Karpas-422 (cell line): ENCODE data around the gene MYH13. TPM values are rescaled to one million over a fixed set of nuclear protein-coding genes. Genes with fewer than 3 reads are reported as not detected.

Source experiments
- total RNA-seq: library from RNA; depleted of rRNA; stranded (reverse); fragments of >200 nt; shearing (Covaris generic); gene quantifications from 2 replicates; pipeline ENCODE4 v1.2.3, GENCODE V29; 2014; ENCODE audit warnings: low replicate concordance; rRNA removed

Gene MYH13
- total RNA-seq, 1 experiment from 2014 or later, result not detected

Other genes with a start within 250 kb of the MYH13 start
- gene GAS7, start 174.4 kb downstream of the MYH13 start, total RNA-seq, result 79.9 and 80.1 TPM in 2 replicates
- not detected in 2 replicates for gene MYH8, start 48.9 kb upstream of the MYH13 start, total RNA-seq
- gene MYH4, start 96.6 kb upstream of the MYH13 start, total RNA-seq, result not detected in 2 replicates
- not detected in 2 replicates for gene MYH1, start 145.5 kb upstream of the MYH13 start, total RNA-seq
- not detected in 2 replicates for gene MYH2, start 176.7 kb upstream of the MYH13 start, total RNA-seq